IPS-15b (cell line): ENCODE results near the gene SWT1.

ENCODE experiments used
- H3K27me3 ChIP-seq: one replicate; pipeline ENCODE4 v1.6.1; 2013; ENCODE audit warnings: low read length; ENCODE audit not compliant: control insufficient read depth, insufficient read depth
- H3K36me3 ChIP-seq: one replicate; pipeline ENCODE4 v1.6.1; 2013; ENCODE audit warnings: low read length; ENCODE audit not compliant: control insufficient read depth, insufficient read depth
- H3K4me1 ChIP-seq: one replicate; pipeline ENCODE4 v1.6.1; 2013; ENCODE audit warnings: mild to moderate bottlenecking, low read length; ENCODE audit not compliant: control insufficient read depth, insufficient read depth
- H3K4me3 ChIP-seq: one replicate; pipeline ENCODE4 v1.5.1; 2013; ENCODE audit warnings: low read depth, low read length
- H3K9ac ChIP-seq: one replicate; pipeline ENCODE4 v1.6.1; 2013; ENCODE audit warnings: low read depth, mild to moderate bottlenecking, low read length
- H3K9me3 ChIP-seq: one replicate; pipeline ENCODE4 v1.6.1; 2013; ENCODE audit warnings: mild to moderate bottlenecking, low read length; ENCODE audit not compliant: control insufficient read depth, insufficient read depth

SWT1 gene

DNA sequence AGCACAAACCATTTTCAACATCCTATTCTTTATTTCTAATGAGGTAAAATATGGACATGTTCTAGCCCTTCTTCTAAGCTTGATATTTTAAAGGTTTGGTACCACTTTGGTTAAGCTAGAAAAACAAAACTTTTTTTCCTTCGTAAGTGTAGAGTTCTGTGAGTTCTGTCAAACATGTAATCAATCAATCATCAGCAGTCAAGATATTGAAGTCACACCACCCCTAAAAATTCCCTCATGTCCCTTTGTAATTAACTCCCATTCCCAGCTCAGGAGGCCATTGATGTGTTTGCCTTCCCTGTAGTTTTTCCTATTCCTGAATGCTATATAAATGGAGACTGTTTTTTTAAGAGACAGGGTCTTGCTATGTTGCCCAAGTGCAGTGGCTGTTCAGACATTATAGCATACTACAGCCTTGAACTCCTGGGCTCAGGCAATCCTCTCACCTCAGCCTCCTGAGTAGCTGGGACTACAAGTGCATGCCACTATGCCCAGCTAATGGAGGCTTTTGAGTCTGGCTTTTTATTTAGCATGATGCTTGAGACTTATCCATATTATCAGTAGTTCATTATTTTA lies 137.1 kb downstream of the SWT1 start:
- peaks cover 22% of the 10 kb centered on the region for H3K36me3 ChIP-seq
- H3K9ac ChIP-seq = no peak overlapping the region

DNA sequence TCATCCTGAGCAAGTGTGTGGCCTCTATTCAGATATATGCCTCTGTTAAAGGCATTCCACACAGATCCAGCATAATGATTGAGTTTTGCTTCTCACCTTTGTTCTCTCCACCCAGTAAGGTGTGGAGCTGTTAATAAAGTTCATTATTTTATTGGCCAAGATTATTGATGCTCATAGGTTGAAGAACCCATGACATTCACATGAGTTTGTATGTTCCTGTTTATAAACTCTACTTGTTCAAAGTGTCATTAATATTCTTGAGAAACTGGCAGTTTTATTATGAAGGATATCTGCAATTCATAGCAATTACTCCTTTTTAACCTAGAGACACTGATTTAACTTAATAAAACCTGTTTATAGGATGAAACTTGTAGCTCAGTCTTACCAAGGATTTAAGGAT lies 138.1 kb downstream of the SWT1 start:
- Histone ChIP-seq H3K4me1 (no peaks in the 10 kb centered on the region), H3K36me3 (peaks cover 32% of the 10 kb centered on the region), H3K4me3 (no peak overlapping the region), H3K9me3 (no peaks in the 10 kb centered on the region), H3K27me3 (no peaks in the 10 kb centered on the region), H3K9ac (no peak overlapping the region)

More for the DNA sequence above, 137.1 kb downstream of the SWT1 start:
- H3K9me3 ChIP-seq = no peaks in the 10 kb centered on the region
- H3K4me1 ChIP-seq = no peaks in the 10 kb centered on the region
- H3K4me3 ChIP-seq = no peak overlapping the region
- no peaks in the 10 kb centered on the region for H3K27me3 ChIP-seq

DNA sequence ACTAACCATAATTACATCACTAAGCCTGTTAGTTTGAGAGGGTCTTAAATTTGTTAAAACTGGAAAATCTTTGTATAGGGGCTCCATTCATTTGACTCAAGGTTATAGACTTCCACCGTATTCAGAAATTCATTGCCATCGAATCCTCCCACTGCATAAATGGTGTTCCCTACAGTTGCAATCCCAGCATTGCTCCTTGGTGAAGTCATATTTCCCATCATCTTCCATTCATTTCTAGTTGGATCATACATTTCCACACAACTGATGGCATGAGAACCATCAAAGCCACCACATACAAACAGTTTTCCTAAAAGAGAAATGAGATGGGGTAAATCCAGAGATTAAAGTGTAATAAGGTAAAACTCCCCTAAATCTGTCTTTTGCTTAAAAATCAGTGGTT lies 141.0 kb downstream of the SWT1 start:
- H3K36me3 ChIP-seq = peaks cover 43% of the 10 kb centered on the region
- no peaks in the 10 kb centered on the region for H3K27me3 ChIP-seq
- H3K9me3 ChIP-seq = no peaks in the 10 kb centered on the region
- H3K4me3 ChIP-seq = no peak overlapping the region
- no peaks in the 10 kb centered on the region for H3K4me1 ChIP-seq
- H3K9ac ChIP-seq = no peak overlapping the region

DNA sequence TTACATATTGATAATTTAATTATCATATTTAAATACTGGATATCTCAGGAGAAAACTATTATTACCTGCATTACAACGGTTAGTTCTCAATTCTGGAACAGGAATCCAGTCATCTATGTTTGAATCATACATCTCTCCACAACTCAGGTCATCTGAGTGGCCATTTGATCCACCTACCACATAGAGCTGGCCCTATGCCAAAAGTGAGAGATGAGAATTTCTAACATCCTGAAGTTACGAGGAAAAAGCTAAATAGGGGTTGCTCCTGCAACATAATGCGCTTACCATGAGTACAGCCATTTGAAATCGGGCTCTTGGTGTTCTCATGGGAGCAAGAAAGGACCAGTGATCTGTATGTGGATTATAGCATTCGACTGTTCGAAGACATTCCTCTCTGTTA lies 143.2 kb downstream of the SWT1 start:
- Histone ChIP-seq H3K4me1 (no peaks in the 10 kb centered on the region), H3K9me3 (no peaks in the 10 kb centered on the region), H3K9ac (no peak overlapping the region), H3K4me3 (no peak overlapping the region), H3K36me3 (peaks cover 55% of the 10 kb centered on the region), H3K27me3 (no peaks in the 10 kb centered on the region)

DNA sequence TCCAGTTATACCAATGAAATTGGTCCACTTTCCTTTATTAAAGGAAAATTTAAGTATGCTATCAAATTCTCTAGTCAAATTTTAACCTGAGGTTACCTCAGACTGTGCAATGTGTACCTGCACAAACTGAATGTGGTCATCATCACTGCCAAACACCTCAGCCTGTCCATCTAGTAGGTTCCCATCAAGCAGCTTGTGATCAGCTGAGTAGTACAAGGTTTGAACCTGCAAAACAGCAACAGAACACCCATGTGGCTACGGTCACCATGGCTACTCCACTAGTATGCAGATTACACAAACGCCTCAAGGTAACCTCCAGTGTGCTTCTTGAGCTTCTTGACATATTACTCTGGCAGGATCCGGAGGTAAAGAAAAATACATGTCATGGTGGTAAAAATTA lies 148.5 kb downstream of the SWT1 start:
- H3K4me1 ChIP-seq = no peaks in the 10 kb centered on the region

DNA sequence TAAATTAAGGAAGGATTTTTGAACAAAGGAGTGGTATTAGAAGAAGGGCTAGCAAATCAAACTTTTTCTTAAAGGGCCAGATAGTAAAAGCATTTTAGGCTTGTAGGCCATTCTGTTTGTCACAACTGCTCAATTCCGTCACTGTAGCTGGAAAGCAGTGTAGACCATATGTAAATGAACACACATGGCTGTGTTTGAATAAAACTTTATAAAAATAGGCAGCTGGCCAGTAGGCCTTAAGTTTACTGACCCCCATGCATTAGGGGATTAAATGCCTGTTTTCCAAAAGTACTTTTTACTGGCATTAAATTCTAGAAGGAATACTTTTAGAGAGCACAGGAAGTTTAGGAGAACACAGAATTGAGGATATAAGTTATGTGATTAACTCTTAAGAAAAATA lies 151.2 kb downstream of the SWT1 start:
- no peaks in the 10 kb centered on the region for H3K27me3 ChIP-seq
- no peaks in the 10 kb centered on the region for H3K9me3 ChIP-seq
- peaks cover 34% of the 10 kb centered on the region for H3K36me3 ChIP-seq
- peaks cover 11% of the 10 kb centered on the region for H3K4me1 ChIP-seq
- no peak overlapping the region for H3K4me3 ChIP-seq
- H3K9ac ChIP-seq = no peak overlapping the region

More for the DNA sequence above, 148.5 kb downstream of the SWT1 start:
- Histone ChIP-seq H3K9me3 (no peaks in the 10 kb centered on the region), H3K4me3 (no peak overlapping the region), H3K27me3 (no peaks in the 10 kb centered on the region), H3K36me3 (peaks cover 42% of the 10 kb centered on the region), H3K9ac (no peak overlapping the region)

DNA sequence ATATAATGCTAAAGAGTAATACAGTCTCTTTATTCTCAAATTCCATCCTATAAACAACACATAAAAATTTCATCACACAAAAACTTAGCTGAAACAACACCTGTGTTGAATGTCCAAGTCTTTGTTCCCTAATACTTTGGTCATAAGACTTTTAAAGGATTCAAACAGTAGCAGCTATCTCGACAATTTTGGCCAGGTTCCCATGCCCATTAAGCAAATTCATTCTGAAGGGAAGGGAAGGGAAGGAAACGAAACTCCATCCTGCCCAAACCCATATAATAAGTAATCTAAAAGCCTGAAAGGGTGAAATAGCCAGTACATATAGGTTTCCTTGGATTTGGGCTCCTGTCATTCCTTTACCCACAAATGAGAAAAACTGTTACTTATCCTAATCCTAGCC lies 152.6 kb downstream of the SWT1 start:
- Histone ChIP-seq H3K9ac (no peak overlapping the region), H3K36me3 (peaks cover 28% of the 10 kb centered on the region), H3K9me3 (no peaks in the 10 kb centered on the region), H3K27me3 (no peaks in the 10 kb centered on the region), H3K4me3 (no peak overlapping the region), H3K4me1 (peaks cover 20% of the 10 kb centered on the region)

DNA sequence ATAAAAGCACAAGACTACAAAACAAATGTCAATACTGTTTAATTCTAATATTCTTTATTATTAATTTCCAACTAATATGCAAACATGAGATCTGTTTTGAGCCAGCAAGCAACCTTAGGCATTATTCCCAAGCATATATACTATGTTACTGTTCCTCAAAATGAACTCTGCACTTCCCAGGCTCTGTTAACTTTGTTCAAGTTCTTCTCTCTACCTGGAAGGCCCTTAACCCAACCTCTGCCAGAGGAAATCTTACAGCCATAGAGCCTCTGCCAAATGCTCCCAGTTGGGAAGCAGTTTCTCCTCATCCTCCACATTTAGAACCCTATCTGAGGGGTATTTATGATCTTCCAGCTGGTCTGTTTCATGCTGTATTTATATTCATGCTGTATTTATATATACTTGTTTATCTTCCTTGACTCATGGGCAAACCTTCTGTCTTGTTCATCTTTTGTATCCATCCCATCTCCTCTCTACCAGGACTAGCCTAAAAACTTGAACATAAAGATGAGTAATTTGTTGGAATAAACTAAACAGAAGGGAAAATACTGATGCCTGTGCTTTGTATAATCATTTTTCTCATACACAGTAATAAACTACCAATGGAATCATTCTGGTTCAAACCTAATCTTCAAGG lies 154.7 kb downstream of the SWT1 start:
- Histone ChIP-seq H3K36me3 (peaks cover 12% of the 10 kb centered on the region), H3K9ac (no peak overlapping the region), H3K27me3 (no peaks in the 10 kb centered on the region), H3K9me3 (no peaks in the 10 kb centered on the region), H3K4me1 (peaks cover 20% of the 10 kb centered on the region), H3K4me3 (no peak overlapping the region)

DNA sequence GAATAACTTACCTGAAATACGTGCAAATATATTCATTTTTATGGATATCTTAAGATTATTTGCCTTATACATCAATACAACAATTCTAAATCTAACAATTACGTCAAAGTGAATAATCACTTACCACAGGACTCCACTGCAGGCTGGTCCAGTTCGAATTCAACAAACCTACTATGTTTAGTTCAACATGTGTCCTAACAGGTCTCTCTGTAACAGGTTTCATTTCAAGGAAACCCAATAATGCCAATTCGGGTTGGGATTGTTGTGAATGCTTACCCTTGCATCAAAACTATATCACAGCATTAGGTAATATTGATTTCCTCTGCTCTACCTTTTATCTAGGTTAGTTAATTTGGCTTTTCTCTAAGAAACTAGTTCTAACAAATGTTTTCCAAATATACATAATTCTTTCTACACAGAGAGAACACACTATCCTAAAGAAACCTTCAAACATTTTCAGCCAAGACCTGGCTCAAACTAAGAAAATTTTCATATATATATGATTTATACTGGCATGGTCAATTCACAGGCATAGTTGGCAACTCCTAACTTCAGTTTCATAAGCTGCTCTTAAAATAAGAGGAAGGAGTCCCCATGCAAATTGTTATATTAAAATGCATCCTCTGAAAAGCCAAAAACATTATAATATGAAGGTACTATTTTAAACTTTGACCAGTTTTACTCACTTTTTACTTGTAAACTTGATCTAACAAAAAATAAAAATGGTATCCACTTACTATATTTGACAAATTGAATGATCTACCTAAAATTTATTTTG lies 155.6 kb downstream of the SWT1 start:
- H3K4me1 ChIP-seq = peaks cover 20% of the 10 kb centered on the region
- no peak overlapping the region for H3K4me3 ChIP-seq
- no peaks in the 10 kb centered on the region for H3K27me3 ChIP-seq
- no peak overlapping the region for H3K9ac ChIP-seq
- peaks cover 8% of the 10 kb centered on the region for H3K36me3 ChIP-seq
- no peaks in the 10 kb centered on the region for H3K9me3 ChIP-seq

DNA sequence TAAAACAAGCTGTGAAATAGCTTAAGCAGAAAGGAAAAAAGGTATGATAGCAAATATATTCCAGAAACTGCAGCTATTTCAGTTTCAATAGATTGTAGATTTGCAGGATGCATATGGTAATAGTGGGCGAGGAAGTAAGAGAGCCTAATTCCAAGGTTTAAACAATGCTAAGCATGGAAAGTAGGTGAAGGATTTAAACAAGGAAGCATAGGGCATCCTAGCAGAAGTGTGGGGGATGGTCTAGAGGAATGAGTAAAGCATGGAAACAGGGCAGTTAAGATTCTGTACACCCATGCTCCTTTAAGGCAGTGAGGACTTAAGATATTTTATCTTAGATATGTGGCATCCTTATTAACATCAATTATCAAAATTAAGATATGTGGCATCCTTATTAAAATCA lies 157.4 kb downstream of the SWT1 start:
- no peaks in the 10 kb centered on the region for H3K9me3 ChIP-seq
- peak overlapping the region; percentile 78 for H3K4me3 ChIP-seq
- peaks cover 20% of the 10 kb centered on the region for H3K4me1 ChIP-seq
- H3K36me3 ChIP-seq = peaks cover 6% of the 10 kb centered on the region
- no peak overlapping the region for H3K9ac ChIP-seq
- H3K27me3 ChIP-seq = no peaks in the 10 kb centered on the region

DNA sequence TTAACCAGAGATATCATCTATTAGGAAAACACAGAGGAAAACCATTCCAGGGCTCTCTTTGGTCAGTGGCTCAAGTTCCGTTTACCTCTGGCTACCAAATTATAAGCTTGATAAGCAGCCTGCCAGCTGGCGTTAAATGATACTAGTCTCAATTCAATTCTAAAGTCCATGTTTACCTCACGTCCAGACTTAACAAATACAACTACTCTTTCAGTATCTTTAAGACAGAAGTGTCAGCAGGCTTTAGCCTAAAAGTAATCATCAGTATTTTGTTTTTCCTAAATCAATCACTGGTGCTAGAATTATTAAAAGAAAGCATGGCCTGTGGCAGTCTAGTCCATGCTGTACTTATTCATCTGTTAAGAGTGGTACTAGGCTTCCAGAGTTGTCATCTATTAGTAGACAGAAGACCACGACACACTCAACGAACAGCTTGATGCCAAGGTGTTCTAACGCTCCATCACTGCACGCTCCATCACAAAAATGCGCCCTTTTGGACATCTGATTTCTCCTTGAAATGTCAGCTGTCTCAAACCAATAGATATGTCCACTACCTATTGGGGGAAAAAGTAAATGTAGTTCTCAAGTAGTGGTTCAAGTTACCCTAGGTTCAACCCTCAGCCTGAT lies 158.6 kb downstream of the SWT1 start:
- Histone ChIP-seq H3K27me3 (no peaks in the 10 kb centered on the region), H3K9ac (peak overlapping the region; percentile 17), H3K4me3 (peak overlapping the region; percentile 78), H3K36me3 (no peaks in the 10 kb centered on the region), H3K4me1 (peaks cover 20% of the 10 kb centered on the region), H3K9me3 (no peaks in the 10 kb centered on the region)
